Activated CD8-positive, alpha-beta memory T cell treated with anti-CD3 and anti-CD28 coated beads, Interleukin-2, amount 50 U/mL, for 48 hours (primary cell): ENCODE results near the gene GAL3ST1.
A peak's percentile ranks its signal among the peaks of the same experiment; 100 is the strongest.
"Not testable (repeated sequence)": the region's sequence is repeated elsewhere in the genome, so short reads cannot be mapped to it uniquely, and the experiment has no call there.

ENCODE experiments used
- DNase-seq: peaks from one replicate; pipeline ENCODE4 v3.0.0-alpha.2; 2020

Gene GAL3ST1, protein sequence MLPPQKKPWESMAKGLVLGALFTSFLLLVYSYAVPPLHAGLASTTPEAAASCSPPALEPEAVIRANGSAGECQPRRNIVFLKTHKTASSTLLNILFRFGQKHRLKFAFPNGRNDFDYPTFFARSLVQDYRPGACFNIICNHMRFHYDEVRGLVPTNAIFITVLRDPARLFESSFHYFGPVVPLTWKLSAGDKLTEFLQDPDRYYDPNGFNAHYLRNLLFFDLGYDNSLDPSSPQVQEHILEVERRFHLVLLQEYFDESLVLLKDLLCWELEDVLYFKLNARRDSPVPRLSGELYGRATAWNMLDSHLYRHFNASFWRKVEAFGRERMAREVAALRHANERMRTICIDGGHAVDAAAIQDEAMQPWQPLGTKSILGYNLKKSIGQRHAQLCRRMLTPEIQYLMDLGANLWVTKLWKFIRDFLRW

DNA sequence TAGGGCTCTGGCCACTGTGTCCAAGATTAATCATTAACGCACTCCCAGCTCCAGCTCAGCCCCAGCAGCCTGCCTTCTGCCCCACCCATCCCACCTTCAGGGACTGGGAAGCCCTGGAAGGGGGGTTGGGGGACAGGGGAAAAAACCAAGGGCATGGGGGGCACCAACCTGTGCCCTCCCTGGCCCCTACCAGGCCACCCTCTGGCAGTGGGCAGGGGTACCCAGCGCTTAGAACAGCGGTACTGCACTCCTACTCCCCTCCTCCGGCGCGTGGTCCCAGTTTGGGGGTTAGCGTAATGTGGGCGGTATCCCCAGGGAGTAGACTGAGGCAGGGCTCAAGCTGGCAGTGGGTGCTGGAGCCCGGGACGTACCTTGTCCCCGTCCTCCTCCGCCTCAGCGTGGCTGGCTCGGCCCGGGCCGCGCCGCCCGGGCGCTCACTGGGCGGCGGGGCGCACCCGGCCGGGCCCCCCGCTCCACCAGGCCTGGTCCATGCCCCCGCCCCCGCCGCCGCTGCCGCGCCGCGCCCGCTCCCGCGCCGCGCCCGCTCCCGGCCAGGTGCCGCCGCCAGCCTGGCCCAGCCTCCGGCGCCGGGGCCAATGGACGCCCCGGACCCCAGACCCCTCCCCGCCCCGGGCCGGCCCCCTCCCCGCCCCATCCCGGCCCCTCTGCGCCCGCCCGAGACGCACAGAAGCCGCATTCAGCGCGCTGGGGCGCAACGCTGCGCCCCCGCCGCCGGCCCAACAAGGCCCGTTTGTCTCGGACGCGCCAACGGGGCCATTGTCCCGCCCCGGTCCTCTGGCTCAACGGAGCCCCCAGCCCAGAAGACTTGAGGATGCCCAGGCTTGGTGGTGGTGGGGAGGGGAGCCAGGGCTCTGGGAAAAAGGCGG lies at the start of gene GAL3ST1:
GAL3ST1 (minus strand) TSS at position 571 of the 887 bp plus-strand sequence. CDS start 17,273 bp downstream, outside the sequence.
- DNase-seq: no peak

DNA sequence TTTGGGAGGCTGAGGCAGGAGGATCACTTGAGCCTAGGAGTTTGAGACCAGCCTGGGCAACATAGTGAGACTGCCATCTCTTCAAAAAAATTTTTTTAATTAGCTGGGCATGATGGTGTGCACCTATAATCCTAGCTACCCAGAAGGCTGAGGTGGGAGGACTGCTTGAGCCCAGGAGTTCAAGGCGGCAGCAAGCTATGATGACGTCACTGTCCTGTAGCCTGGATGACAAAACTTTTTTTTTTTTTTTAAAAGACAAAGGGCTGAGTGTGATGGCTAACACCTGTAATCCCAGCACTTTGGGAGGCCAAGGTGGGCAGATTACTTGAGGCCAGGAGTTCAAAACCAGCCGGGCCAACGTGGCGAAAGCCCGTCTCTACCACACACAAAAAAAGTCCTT lies 45.4 kb upstream of the GAL3ST1 start:
- not testable (repeated sequence) for DNase-seq

DNA sequence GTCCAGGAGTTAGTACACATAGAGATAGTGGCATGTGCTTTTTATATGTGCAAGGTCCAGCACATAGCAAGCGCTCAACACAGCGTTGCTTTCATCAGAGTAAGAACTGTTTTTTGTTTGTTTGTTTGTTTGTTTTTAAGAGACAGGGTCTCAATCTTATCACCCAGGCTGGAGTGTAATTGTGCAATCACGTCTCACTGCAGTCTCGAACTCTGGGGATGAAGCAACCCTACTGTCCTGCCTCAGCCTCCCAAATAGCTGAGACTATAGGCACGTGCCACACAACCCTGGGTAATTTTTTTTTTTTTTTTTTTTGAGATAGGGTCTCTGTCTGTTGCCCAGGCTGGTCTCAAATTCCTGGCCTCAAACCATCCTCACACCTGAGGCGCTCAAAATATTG lies 43.4 kb upstream of the GAL3ST1 start:
- DNase-seq: no peak

DNA sequence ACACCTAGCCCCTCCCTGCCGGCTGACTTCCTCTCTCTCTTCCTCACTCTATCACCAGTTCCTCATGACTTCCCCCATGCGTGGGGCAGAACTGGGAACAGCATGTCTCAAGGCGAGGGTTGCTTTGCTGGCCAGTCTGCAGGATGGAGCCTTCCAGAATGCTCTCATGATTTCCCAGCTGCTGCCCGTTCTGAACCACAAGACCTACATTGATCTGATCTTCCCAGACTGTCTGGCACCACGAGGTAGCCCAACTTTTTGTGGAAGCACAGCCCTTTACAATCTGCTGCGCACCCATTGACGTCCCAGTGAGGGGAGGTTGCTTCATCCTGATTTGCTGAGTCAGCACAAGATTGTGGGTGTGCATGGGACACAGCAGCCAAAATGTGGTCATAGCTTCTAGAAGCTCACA lies 41.1 kb upstream of the GAL3ST1 start:
- DNase-seq: no peak

DNA sequence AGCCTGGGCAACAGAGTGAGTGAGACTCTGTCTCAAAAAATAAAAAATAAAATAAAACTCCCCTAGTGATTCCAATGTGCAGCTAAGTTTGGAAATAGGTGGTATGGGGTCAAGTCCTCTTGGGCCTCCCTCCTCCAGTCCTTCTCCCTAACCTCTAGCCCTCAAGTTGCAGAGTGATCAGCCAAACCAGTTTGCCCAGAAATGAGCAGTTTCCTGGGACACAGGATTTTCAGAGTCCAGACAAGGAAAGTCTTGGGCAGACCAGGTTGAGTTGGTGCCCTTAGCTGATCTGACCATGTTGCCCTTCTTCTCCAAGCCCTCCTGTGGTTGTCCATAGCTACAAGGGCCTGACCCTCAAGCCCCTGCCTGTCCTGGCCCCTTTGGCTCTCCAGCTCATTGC lies 40.4 kb upstream of the GAL3ST1 start:
- DNase-seq: no peak

DNA sequence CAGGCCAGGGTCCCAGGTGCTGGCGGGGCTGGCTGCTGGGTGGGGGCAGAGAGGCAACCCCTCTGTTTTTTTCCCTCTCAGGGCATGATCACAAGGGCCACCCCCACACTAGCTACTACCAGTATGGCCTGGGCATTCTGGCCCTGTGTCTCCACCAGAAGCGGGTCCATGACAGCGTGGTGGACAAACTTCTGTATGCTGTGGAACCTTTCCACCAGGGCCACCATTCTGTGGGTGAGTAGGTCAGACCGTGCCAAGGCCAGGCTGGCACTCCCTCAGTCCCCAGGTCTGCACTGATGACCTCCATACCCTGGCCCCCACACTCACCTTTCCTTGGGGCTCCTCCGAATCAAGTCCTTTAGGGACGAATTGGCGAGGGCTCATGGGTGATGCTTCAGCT lies 39.8 kb upstream of the GAL3ST1 start:
- no peak for DNase-seq

DNA sequence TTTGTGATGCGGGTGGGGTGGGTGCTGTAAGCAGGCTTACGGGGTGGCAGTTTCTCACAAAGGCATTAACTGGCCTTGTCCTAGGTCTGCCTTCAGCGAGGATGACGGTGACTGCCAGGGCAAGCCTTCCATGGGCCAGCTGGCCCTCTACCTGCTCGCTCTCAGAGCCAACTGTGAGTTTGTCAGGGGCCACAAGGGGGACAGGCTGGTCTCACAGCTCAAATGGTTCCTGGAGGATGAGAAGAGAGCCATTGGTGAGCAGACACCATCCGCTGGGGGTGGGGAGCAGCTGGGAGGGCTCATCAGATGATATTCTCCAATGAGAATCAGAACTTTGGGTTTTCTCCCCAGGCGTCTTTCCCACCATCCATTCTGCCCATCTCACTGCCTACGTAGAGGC lies 38.3 kb upstream of the GAL3ST1 start:
- DNase-seq: no peak

DNA sequence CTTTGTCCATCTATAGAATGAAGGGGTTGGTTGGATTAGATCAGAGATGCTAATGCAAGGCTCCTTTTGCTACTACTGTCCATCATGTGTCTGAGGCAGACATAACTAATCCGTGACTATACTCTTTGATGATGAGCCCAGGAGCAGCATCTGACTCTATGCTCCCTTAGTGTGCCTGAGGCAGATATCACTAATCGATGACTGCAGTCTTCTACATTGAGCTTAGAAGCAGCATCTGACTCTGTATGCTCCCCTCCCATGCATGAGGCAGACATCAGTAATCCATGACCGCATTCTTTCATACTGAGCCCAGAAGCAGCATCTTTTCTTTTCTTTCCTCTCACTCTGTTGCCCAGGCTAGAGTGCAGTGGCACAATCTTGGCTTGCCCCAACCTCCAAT lies 36.7 kb upstream of the GAL3ST1 start:
- DNase-seq: no peak

DNA sequence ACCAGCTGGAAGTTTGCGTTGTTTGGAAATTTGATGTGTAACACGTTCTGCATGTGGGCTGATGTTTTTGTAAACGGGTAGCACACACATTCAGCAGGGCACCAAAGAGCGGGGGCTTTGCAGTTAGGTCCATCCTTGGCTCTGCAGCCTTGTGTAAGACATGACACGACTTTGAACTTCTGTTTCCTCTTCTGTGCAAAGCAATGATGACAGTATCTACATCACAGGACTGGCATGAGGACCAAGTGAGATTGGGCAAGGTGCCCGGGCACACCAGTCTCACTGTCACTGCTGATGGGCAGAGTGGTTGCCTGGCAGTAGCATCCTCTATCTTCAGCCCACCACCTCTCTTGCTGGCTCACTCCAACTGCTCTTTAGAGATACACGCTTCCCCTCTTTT lies 35.8 kb upstream of the GAL3ST1 start:
- no peak for DNase-seq

DNA sequence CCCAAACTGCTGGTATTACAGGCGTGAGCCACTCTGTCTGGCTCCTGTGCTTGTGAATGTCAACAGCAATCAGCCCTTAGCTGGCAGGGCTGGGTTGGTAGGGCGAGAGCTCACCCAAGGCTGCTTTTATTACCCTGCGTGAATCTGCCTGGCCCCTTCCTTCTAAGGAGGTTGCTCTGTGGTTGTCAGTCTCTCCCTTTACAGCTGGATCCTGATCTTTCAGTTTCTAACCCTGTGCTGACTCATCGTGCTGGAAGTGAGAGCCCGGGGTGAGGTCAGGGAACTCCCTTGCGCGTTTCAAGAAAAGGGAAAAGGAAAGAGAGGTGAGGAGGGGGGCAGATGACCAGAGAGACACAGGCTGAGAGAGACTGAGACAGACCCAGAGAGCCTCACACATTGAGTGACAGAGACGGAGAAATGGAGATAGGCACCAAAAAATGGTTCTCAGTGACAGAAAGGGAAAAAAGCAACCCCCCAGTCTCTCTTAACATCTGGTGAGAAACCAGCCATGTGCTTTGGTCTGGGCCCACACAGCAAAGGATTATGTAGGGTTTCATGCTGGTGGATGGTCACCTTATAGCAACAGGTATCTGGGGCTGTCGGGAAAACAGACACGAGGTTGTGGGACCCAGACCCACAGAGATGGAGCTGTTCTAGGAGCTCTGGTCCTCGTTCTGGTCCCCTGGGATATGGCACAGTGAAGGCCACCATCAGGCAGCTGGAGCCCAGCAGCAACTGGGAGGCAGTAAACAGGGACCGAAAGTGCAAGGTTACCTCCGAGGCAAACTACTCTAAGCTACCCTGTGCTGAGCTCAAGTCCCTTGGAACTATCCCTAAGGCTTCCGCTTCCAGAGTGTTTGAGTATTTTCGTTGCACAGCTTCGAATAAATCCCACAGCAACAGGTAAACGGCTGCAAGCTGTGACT lies 35.1 kb upstream of the GAL3ST1 start:
- DNase-seq: no peak

DNA sequence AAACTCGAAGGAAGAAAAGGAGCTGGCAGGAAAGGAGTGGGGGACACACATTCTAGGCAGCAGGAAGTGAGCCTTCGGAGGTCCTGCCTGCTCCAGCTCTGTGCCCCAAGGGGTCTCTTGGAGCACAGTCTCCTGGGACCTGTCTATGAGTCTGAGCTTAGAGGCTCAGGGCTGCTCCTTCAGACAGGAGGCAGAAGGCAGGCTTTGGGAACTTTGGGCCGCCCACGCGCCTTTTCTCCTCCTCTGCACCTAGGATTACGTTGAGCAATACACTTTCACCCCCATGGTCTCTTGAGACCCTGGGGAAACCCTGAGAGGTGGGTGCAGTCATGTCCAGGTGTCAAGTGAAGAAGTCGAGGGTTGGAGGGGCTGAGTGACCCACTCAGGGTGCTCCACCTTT lies 33.5 kb upstream of the GAL3ST1 start:
- no peak for DNase-seq

DNA sequence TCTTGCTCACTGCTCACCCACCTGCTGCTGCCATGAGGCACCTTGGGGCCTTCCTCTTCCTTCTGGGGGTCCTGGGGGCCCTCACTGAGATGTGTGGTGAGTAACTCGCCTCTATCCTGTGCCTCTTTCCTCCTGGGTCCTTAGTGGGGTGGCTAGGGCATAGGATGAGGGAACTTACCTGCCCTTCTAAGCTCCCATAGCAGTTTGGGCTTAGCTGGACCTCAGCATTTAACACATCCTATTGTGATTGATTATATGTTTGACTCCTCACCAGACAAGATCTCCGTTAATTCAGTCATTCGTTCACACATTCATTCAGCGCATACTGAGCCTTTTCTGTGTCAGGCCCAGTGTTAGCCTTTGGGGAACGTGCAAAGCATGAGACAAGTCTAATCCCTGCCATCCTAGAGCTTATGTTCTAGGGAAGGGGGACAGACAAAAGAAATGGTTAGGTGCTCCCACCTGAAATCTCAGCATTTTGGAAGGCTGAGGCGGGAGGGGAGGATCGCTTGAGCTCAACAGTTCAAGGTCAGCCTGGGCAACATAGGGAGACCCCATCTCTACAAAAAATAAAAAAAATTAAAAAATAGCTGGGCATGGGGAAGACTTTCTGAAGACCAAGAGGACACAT lies 33.0 kb upstream of the GAL3ST1 start:
- DNase-seq: no peak

DNA sequence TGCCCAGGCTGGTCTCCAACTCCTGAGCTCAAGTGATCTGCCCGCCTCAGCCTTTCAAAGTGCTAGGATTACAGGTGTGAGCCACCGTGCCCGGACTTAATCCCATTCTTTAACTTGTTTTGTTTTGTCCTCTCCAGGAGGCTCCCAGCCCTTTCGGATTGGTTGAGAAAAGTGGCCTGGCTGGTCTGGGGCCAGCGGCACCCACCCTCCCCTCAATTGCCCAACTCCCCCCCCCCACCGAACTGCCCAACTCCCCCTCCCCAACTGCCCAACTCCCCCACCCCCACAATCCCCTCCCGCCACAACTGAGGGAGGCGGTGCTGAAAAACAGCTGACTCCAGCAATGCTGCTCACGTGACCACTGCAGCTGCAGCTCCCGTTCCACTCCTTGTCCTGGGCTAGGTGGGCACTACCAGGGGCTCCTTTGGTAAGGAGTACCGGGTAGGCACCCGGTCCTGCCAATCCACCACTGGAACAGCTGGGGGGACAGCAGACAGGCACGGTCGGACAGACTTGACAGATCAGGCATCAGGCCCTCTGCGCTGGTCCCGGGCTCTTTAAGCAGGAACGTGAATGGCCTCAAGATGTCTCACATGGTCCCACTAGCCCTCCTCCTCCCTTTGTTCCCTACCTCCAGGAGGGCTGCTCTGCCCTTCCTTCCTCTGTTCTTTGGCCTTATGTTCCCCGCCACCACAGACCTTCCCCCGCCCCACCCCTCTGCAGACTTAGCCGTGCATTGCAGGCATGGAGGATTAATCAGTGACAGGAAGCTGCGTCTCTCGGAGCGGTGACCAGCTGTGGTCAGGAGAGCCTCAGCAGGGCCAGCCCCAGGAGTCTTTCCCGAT lies 32.2 kb upstream of the GAL3ST1 start, which contains the start of gene TCN2:
TCN2 (plus strand) TSS at position 720 of the 845 bp plus-strand sequence. CDS start 158 bp downstream, outside the sequence.
- peak; percentile 66 for DNase-seq

DNA sequence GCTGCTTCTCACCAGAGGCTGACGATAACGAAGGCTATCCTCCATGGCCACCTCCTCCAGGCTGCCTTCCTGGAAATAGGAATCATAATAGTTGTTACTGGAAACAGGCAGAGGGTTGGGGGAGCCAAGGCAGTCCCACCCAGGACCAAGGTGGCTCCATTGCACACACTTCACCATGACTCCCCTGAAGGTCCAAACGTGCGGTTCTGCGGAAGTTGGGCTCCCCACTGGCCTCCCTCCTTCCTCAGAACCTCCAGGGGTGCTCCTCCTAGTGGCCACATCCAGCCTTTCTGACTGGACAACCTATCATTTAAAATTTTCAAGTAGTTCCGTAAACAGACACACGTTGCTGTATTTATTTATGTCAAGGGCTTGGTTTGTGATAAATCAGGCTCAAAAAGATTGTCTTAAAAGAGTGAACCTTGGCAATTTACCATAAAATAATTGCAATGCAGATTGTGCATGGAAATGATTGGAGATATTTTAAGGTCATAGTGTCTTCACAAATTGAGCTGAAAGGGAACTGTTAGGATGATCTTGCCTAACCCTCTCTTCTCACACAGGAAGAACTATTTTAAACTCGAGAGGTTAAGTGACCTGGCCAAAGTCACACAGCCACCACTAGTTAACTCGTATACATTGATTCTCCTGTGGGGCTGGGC lies 31.1 kb upstream of the GAL3ST1 start:
- DNase-seq: peak; percentile 64

DNA sequence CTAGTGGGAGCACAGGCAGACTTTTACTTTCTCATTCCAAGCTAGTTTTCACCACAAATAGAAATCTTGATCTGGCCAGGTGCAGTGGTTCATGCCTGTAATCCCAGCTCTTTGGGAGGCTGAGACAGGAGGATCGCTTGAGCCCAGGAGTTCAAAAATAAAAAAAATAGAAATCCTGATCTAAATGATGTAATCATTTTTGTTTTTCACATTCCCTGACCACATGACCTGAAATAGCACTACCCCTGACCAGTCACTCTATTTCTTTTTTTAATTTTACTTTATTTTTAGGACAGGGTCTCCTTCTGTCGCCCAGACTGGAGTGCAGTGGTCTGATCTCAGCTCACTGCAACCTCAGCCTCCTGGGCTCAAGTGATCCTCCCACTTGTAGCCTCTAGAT lies 30.3 kb upstream of the GAL3ST1 start:
- no peak for DNase-seq

DNA sequence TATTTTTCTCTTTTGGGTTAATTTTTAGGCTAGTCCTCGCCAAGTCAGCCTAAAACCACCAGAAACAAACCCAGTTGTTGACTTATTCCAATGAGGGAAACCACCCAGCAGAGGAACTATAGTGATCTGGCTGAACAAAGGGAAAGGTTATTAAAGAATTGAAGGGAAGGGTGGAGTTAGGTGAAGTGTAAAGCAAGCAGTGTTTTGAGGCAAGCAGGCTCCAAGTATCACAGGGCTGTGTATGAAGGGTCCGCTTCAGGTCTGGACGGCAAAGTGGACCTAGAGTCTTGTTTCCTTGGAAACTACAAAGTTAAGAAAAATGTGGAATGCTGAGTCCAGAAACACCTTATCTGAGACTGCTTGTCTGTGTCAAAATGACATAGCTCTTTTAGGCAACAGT lies 29.3 kb upstream of the GAL3ST1 start:
- DNase-seq: no peak

DNA sequence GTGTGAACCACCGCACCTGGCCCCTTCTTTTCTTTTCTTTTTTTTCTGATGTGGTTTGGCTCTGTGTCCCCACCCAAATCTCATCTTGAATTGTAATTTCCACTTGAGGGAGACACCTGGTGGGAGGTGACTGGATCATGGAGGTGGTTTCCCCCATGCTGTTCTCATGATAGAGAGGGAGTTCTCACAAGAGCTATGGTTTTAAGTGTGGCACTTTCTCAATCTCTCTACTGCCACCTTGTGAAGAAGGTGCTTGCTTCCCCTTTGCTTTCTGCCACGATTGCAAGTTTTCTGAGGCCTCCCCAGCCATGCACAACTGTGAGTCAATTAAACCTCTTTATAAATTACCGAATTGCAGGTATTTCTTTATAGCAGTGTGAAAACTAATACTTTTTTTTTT lies 27.6 kb upstream of the GAL3ST1 start:
- DNase-seq: no peak

DNA sequence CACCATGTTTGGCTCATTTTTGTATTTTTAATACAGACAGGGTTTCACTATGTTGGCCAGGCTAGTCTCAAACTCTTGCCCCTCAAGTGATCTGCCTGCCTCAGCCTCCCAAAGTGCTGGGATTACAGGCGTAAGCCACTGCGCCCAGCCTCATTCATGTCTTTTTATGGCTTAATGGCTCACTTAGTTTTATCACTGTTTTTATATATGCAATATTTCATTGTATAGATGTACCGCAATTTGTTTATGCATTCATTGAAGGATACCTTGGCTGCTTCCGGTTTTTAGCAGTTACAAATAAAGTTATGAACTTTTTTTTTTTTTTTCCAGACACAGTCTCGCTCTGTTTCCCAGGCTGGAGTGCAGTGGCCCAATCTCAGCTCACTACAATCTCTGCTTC lies 27.0 kb upstream of the GAL3ST1 start:
- DNase-seq: no peak

DNA sequence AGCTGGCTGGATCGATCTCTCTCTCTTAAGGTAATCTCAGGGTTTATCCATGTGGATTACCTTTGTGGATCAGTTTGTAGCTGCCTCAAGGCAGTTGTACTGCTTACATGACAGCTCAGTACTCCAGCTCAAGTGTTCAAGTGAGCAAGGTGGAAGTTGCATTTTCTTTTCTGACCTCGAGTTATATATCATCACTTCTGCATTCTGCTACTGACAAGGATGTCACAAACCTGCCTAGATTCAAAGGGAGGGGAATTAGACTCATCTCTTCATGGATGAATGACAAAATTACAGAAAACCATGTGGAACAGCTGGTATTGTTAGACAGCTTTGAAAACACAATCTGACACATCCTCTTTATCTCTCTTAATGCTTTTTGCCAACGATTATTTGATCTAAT lies 26.5 kb upstream of the GAL3ST1 start:
- DNase-seq: no peak

DNA sequence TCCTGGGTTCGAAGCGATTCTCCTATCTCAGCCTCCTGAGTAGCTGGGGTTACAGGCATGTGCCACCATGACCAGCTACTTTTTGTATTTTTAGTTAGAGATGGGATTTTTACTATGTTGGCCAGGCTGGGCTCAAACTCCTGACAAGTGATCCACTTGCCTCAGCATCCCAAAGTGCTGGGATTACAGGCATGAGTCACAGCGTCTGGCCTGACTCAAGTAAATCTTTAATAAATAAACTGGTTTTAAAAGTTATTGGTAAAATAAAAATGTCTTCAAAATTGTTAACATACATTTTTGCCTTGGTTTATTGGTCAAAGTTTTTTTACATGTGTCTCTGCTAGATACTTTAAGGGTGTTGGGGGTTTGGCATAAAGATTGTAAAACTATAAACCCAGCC lies 24.5 kb upstream of the GAL3ST1 start:
- no peak for DNase-seq

DNA sequence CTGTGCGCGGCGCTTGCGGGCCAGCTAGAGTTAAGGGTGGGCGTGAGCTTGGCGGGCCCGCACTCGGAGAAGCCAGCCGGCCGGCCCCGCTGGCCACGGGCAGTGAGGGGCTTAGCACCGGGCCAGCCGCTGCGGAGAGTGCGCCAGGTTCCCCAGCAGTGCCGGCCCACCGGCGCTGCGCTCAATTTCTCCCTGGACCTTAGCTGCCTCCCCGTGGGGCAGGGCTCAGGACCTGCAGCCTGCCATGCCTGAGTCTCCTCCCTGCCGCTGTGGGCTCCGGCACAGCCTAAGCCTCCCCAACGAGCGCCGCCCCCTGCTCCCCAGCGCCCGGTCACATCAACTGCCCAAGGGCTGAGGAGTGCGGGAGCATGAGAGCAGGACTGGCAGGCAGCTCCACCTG lies 22.4 kb upstream of the GAL3ST1 start:
- no peak for DNase-seq
